NCI-H1694 treated with DMSO at 0.1 percent for 48 hours (cell line): ENCODE results near the gene TLE6.
"Not testable (repeated sequence)": the region's sequence is repeated elsewhere in the genome, so short reads cannot be mapped to it uniquely, and the experiment has no call there.

Source experiments
- DNase-seq: peaks from one replicate; lab custom pipeline; 2025; lab: John Stamatoyannopoulos, UW

Gene TLE6

GRCh38 chr19:3029065-3029923, 51.9 kb downstream of the TLE6 start, which contains the start of gene TLE2:
Gene TLE2, minus strand, starts transcription at chr19:3029280. Its CDS starts 376 bp downstream, at chr19:3028904.
- no peak for DNase-seq

- DNase-seq, result no peak
Observed at GRCh38 chr19:3031607-3031867, 54.2 kb downstream of the TLE6 start.

DNA sequence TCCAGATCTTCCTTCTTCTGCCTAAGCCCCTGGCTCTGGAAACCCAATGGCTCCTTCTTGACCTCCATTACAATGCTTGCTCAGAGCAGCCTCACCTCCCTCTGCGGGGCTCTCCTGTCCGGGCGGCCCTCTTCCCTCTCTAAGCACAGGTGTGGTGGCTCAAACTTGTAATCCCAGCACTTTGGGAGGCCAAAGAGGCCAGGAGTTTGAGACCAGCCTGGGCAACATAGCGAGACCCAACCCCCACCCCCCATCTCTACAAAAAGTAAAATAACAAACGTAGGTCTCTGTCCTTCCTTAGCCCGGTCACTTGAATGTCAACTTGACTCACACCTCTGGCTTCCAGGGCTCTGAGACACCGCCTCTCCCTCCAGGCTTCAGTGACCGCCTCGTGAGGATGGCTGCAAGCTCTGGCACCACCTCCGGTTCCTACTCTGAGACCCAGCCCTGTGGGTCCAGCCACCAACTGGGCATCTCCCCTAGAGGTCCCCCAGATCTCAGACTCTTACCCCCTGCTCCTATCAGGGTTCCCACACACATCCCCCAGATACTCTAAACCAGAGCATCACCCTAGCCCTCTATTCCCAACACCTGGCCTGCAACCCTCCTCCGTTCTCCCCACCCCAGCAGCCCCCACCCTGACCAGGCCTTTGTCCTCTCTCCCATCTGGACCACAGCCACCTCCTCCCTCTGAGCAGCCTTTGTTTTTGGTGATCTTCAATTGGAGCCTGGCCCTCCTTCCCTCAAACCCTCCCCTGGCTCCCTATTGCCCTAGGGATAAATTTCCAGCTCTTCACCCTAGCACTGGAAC, 56.4 kb downstream of the TLE6 start:
- no peak for DNase-seq

- DNase-seq, result no peak
Observed at GRCh38 chr19:3034406-3034655, 57.0 kb downstream of the TLE6 start.

GRCh38 chr19:3034656-3035541, 57.5 kb downstream of the TLE6 start:
- DNase-seq, result no peak

GRCh38 chr19:3035542-3036118, 58.3 kb downstream of the TLE6 start:
- DNase-seq, result peak; percentile 96

- DNase-seq, result peak; percentile 90
Observed at GRCh38 chr19:3036119-3036976, 59.0 kb downstream of the TLE6 start.

DNA sequence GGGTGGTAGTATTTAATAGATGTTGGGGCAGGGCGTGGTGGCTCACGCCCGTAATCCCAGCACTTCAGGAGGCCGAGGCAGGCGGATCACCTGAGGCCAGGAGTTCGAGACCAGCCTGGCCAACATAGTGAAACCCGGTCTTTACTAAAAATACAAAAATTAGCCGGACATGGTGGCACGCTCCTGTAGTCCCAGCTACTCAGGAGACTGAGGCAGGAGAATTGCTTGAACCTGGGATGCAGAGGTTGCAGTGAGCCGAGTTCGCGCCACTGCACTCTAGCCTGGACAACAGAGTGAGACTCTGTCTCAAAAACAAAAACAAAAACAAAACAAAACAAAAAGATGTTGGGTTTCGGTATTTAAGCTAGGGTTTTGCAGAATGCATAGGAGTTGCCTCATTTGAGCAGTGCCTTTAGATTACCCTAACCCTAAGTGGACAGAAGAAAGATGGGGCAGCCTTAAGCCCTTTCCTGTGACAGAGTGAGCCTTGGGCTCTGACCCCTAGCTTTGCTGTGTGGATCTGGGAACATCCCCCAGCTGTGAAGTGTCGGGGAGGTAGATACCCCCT, 59.7 kb downstream of the TLE6 start:
- not testable (repeated sequence) for DNase-seq

DNA sequence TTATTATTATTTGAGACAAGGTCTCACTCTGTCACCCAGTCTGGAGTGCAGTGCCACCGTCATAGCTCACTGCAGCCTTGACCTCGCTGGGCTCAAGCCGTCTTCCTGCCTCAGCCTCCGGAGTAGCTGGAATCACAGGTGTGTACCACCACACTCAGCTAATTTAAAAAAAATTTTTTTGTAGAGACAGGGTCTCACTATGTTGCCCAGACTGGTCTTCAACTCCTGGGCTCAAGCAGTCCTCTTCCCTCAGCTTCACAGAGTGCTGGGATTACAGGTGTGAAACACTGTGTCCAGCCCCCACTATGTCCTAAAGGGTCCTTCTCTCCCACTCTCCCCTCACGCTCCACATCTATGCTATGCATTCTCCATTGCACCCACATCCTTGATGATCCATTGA, 60.9 kb downstream of the TLE6 start:
- DNase-seq, result no peak

- no peak for DNase-seq
Observed at GRCh38 chr19:3039125-3039524, 61.8 kb downstream of the TLE6 start.

- no peak for DNase-seq
Observed at GRCh38 chr19:3039641-3040077, 62.3 kb downstream of the TLE6 start.

DNA sequence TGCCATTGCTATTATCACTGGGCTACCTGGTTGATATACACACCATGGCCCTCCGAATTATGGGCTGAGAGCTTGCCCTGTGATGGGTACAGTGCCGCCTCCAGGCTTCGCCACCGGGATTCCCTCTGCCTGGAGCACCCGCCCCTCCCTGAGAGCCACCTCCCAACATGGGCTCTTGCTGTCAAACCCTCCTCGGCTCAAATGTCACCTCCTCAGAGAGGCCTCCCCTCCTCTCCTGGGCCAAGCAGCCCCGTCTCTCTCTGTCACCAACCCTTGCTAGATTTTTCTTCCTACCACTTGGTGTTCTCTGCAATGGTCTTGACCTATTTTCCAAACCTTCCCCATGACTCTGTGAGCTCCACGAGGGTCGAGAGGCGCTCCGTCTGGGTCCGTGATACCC, 64.0 kb downstream of the TLE6 start:
- no peak for DNase-seq

DNA sequence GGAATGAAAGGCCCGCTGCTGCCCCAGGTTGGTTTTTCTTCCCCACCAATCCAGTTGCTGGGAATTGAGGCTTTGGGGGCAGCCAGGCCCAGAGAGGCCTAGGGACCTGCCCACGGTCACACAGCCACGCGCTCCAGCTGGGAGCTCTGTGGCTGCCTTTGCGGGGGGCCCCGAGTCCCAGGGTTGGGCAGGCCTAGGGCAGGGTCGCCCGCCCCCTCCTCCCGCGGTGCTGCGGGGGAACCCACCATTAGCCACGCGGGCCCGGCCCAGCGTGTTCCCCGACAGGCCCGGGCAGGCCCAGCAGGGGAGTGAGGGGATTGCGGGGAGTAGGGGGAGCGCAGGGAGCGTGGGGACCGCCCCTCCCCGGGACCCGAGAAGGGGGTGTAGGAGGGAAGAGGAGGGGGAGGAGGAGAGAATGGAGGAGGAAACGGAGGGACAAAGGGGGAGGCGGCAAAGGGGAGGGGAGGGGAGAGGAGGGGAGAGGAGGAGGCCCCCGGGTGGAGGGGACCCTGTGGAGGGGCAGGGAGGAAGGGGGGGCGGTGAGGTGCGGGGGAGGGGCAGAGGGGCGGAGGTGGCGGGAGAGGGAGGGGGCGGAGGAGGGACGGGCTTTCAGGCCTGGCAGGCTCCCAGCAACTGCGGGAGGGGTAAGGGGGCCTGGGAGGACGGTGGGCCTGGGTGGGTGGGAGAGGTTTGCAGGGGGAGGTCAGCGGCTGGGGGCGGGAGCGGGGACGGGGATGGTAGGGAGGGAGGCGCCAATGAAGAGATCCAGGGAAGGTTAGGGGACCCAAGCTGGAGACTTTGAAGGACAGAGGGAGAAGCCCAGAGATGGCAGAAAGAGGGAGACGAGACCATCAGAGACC, 64.6 kb downstream of the TLE6 start:
- no peak for DNase-seq

DNA sequence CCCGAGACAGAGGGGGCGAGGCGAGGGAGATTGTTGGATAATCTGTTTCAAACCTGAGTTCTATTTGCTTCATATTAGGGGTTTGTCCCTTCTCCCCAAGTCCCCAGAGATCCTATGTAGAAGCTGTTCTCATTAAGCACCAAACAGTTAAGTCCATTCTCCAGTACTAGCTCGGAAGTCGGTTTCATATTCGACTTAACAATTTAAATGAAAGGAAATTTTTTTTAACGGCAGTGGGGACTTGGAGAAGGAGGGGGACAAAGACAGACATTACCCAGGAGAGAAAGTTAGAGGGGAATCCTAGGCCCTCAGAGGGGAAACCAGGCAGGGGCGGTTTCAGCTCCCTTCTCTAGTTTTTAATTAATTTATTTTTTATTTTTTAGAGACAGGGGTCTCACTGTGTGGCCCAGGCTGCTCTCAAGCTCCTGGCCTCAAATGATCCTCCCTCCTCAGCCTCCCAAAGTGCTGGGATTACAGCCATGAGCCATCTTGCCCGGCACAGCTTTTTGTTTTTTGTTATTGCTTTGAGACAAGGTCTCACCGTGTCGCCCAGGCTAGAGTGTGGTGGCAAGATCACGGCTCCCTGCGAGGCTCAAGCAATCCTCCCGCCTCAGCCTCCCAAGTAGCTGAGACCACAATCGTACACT, 65.4 kb downstream of the TLE6 start:
- no peak for DNase-seq
